H1 (cell line): ENCODE results near the gene ADAMTS15. TPM values are rescaled to one million over a fixed set of nuclear protein-coding genes. Genes with fewer than 3 reads are reported as not detected.

Source experiments
- CTCF ChIA-PET: fragments of 300-600 bp; sonication (Branson Sonifier 250); formaldehyde crosslinking; loops from one replicate; lab custom pipeline; 2021; ENCODE audit not compliant: partially characterized antibody; lab: Charles Lee
- POLR2A ChIA-PET: fragments of 300-600 bp; sonication (Branson Sonifier 250); formaldehyde crosslinking; loops from one replicate; lab custom pipeline; 2021; ENCODE audit warnings: inconsistent platforms; ENCODE audit not compliant: partially characterized antibody; lab: Charles Lee
- DNase-seq, 2 experiments: peaks; one replicate each; pipeline versions ENCODE4 v3.0.0 to v3.0.0-alpha.2; 2010 to 2022; ENCODE audit warnings: low spot score in 2 of 2, low read depth in 1 of 2, mixed read lengths in 1 of 2
- FAIRE-seq: peaks from 2 replicates; lab custom pipeline; 2011; peaks lifted over from hg19 to GRCh38; lab: Jason Lieb, UNC
- H2AFZ ChIP-seq: 2 replicates; pipeline ENCODE4 v1.8.1; 2012; ENCODE audit warnings: low read length, inconsistent platforms
- H2AK5ac ChIP-seq: 2 replicates; pipeline ENCODE4 v1.6.1; 2013; ENCODE audit warnings: low read depth, low read length
- H2BK120ac ChIP-seq: replicated peaks from 2 replicates; pipeline ENCODE3; 2013; ENCODE audit warnings: low read depth, low read length, inconsistent platforms
- H2BK12ac ChIP-seq: 2 replicates; pipeline ENCODE4 v1.6.1; 2013; ENCODE audit warnings: low read depth, low read length
- H2BK15ac ChIP-seq: 2 replicates; pipeline ENCODE4 v1.6.1; 2013; ENCODE audit warnings: low read length
- H2BK20ac ChIP-seq: 2 replicates; pipeline ENCODE4 v1.6.1; 2013; ENCODE audit warnings: low read length
- H2BK5ac ChIP-seq: 2 replicates; pipeline ENCODE4 v1.6.1; 2013; ENCODE audit warnings: low read depth, low read length
- H3K14ac ChIP-seq: 2 replicates; pipeline ENCODE4 v1.6.1; 2013; ENCODE audit warnings: inconsistent platforms; ENCODE audit not compliant: insufficient read length
- H3K18ac ChIP-seq: 2 replicates; pipeline ENCODE4 v1.6.1; 2013; ENCODE audit warnings: low read length; ENCODE audit errors: extremely low read depth
- H3K23ac ChIP-seq: 2 replicates; pipeline ENCODE4 v1.6.1; 2013; ENCODE audit warnings: inconsistent platforms; ENCODE audit not compliant: insufficient read length
- H3K23me2 ChIP-seq: 2 replicates; pipeline ENCODE4 v1.6.1; 2013; ENCODE audit warnings: low read depth, low read length
- H3K27ac ChIP-seq: 2 replicates; pipeline ENCODE4 v1.6.1; 2011; ENCODE audit warnings: low read depth, low read length, inconsistent platforms
- H3K27me3 ChIP-seq, 4 experiments: replicated peaks in 1 of 4; 1 replicate in 1 of 4; 2 replicates in 3 of 4; pipeline versions ENCODE4 v1.6.1 to v1.8.1; 2011 to 2013; ENCODE audit warnings: low read length in 3 of 4, mild to moderate bottlenecking in 3 of 4, inconsistent platforms in 2 of 4, mixed read lengths in 2 of 4, moderate library complexity in 1 of 4; ENCODE audit not compliant: control insufficient read depth in 3 of 4, insufficient read depth in 3 of 4; ENCODE audit errors: extremely low read depth in 1 of 4
- H3K36me3 ChIP-seq, 4 experiments: 2 replicates each; pipeline versions ENCODE4 v1.6.1 to v1.8.1; 2011 to 2013; ENCODE audit warnings: mild to moderate bottlenecking in 4 of 4, low read length in 3 of 4, moderate library complexity in 2 of 4, control low read depth in 1 of 4, inconsistent platforms in 1 of 4; ENCODE audit not compliant: insufficient read depth in 4 of 4, control insufficient read depth in 2 of 4
- H3K4ac ChIP-seq: replicated peaks from 2 replicates; pipeline ENCODE3; 2013; ENCODE audit warnings: low read length, low read depth, mixed read lengths, inconsistent platforms; ENCODE audit not compliant: insufficient read length
- H3K4me1 ChIP-seq, 4 experiments: replicated peaks in 1 of 4; 1 replicate in 1 of 4; 2 replicates in 3 of 4; pipeline versions ENCODE4 v1.6.1 to v1.8.1; 2011 to 2013; ENCODE audit warnings: low read length in 3 of 4, inconsistent platforms in 2 of 4, mixed read lengths in 1 of 4; ENCODE audit not compliant: insufficient read depth in 4 of 4, control insufficient read depth in 3 of 4
- H3K4me2 ChIP-seq, 2 experiments: 2 replicates each; pipeline versions ENCODE4 v1.6.1 to v1.8.1; 2011 to 2013; ENCODE audit warnings: low read depth in 2 of 2, low read length in 2 of 2, control low read depth in 1 of 2, inconsistent platforms in 1 of 2, mild to moderate bottlenecking in 1 of 2; ENCODE audit not compliant: insufficient read depth in 1 of 2
- H3K4me3 ChIP-seq, 4 experiments: fragments of 200-600, 300-600 bp in 1 of 4; sonication (generic), shearing (Covaris generic), sonication (Bioruptor Twin) in 1 of 4; 2 replicates each; pipeline versions ENCODE4 v1.5.1 to v1.8.1; 2011 to 2016; ENCODE audit warnings: low read length in 4 of 4, low read depth in 3 of 4, control low read depth in 2 of 4, inconsistent platforms in 2 of 4, mild to moderate bottlenecking in 2 of 4, mixed read lengths in 1 of 4, moderate library complexity in 1 of 4; ENCODE audit not compliant: insufficient read depth in 2 of 4; ENCODE audit errors: extremely low read depth in 1 of 4
- H3K56ac ChIP-seq: replicated peaks from 2 replicates; pipeline ENCODE3; 2013; ENCODE audit warnings: low read depth, mild to moderate bottlenecking, mixed read lengths, low read length, inconsistent platforms; ENCODE audit not compliant: insufficient read length
- H3K79me1 ChIP-seq: 2 replicates; pipeline ENCODE4 v1.6.1; 2013; ENCODE audit warnings: low read depth, low read length, control low read depth
- H3K79me2 ChIP-seq, 2 experiments: 2 replicates each; pipeline versions ENCODE4 v1.6.1 to v1.8.1; 2012 to 2013; ENCODE audit warnings: low read length in 2 of 2, mild to moderate bottlenecking in 2 of 2, inconsistent platforms in 1 of 2; ENCODE audit not compliant: insufficient read depth in 2 of 2, control insufficient read depth in 1 of 2
- H3K9ac ChIP-seq, 4 experiments: replicated peaks in 1 of 4; 1 replicate in 1 of 4; 2 replicates in 3 of 4; pipeline versions ENCODE4 v1.6.1 to v1.8.1; 2011 to 2013; ENCODE audit warnings: low read depth in 3 of 4, low read length in 3 of 4, control low read depth in 2 of 4, mild to moderate bottlenecking in 2 of 4, moderate library complexity in 2 of 4, inconsistent platforms in 1 of 4; ENCODE audit errors: extremely low read depth in 1 of 4
- H3K9me3 ChIP-seq, 2 experiments: 2 replicates each; pipeline versions ENCODE4 v1.6.1 to v1.8.1; 2012 to 2013; ENCODE audit warnings: mild to moderate bottlenecking in 2 of 2, moderate library complexity in 2 of 2, control low read depth in 1 of 2, inconsistent platforms in 1 of 2, low read depth in 1 of 2, low read length in 1 of 2, mixed read lengths in 1 of 2; ENCODE audit not compliant: insufficient read depth in 2 of 2
- H4K20me1 ChIP-seq, 2 experiments: replicated peaks in 1 of 2; 2 replicates each; pipeline versions ENCODE3 to v1.8.1; 2011 to 2013; ENCODE audit warnings: inconsistent platforms in 2 of 2, low read length in 2 of 2, mild to moderate bottlenecking in 1 of 2; ENCODE audit not compliant: insufficient read depth in 2 of 2, control insufficient read depth in 1 of 2
- H4K5ac ChIP-seq: 2 replicates; pipeline ENCODE4 v1.6.1; 2013; ENCODE audit warnings: low read length, low read depth, mixed read lengths, inconsistent platforms; ENCODE audit not compliant: insufficient read length
- H4K8ac ChIP-seq: 2 replicates; pipeline ENCODE4 v1.8.0; 2013; ENCODE audit warnings: mild to moderate bottlenecking, moderate library complexity, low read length, inconsistent platforms; ENCODE audit not compliant: insufficient read depth; ENCODE audit errors: extremely low read depth
- H4K91ac ChIP-seq: replicated peaks from 2 replicates; pipeline ENCODE3; 2013; ENCODE audit warnings: low read length, mixed read lengths, inconsistent platforms; ENCODE audit not compliant: insufficient read length
- CBX5 ChIP-seq: fragments of 300-800, 300-1000 bp; sonication (generic); IDR thresholded peaks from 2 replicates; pipeline ENCODE4 v1.7.1; 2016; ENCODE audit warnings: antibody characterized with exemption, low read length, low read depth
- CBX8 ChIP-seq: fragments of 300-800, 300-1000 bp; sonication (generic); IDR thresholded peaks from 2 replicates; pipeline ENCODE4 v1.7.1; 2016; ENCODE audit warnings: low read depth, low read length, borderline replicate concordance
- CHD1 ChIP-seq: IDR thresholded peaks from 2 replicates; pipeline ENCODE4 v1.6.1; 2012; ENCODE audit warnings: low read depth, low read length, improper control_type of control experiment
- GABPA ChIP-seq: IDR thresholded peaks from 2 replicates; pipeline ENCODE4 v1.6.1; 2011; ENCODE audit warnings: mild to moderate bottlenecking, low read length, moderate library complexity, borderline replicate concordance; ENCODE audit not compliant: insufficient read depth
- KDM5A ChIP-seq: fragments of 200-600 bp; IDR thresholded peaks from 2 replicates; pipeline ENCODE4 v1.7.1; 2012; ENCODE audit warnings: mild to moderate bottlenecking, low read length, inconsistent platforms, mixed read lengths
- MAFK ChIP-seq: IDR thresholded peaks from 2 replicates; pipeline ENCODE4 v1.6.1; 2012; ENCODE audit warnings: low read depth, mild to moderate bottlenecking, improper control_type of control experiment, low read length
- NANOG ChIP-seq: IDR thresholded peaks from 2 replicates; pipeline ENCODE4 v1.6.1; 2011; ENCODE audit warnings: low read length, low read depth, mild to moderate bottlenecking, inconsistent platforms; ENCODE audit not compliant: insufficient read depth, poor library complexity, severe bottlenecking
- POLR2AphosphoS5 ChIP-seq: IDR thresholded peaks from 2 replicates; pipeline ENCODE4 v1.6.1; 2011; ENCODE audit warnings: low read depth, low read length
- POU5F1 ChIP-seq: IDR thresholded peaks from 2 replicates; pipeline ENCODE4 v1.6.1; 2011; ENCODE audit warnings: low read depth, mild to moderate bottlenecking, low read length, moderate library complexity
- RBBP5 ChIP-seq: IDR thresholded peaks from 2 replicates; pipeline ENCODE4 v1.7.1; 2012; ENCODE audit warnings: low read depth, mild to moderate bottlenecking, inconsistent platforms, low read length, moderate library complexity, borderline replicate concordance
- SIRT6 ChIP-seq: IDR thresholded peaks from one replicate; pipeline ENCODE4 v1.7.1; 2012; ENCODE audit warnings: low read length, inconsistent platforms
- TAF1 ChIP-seq: IDR thresholded peaks from 2 replicates; pipeline ENCODE4 v1.6.1; 2011; ENCODE audit warnings: mild to moderate bottlenecking, low read depth, low read length
- WGBS, 2 experiments: shearing (Covaris generic) in 1 of 2; methylation state at CpG; one replicate each; pipeline versions ENCODE4 v1.1.6 to v1.1.7; 2013 to 2015; ENCODE audit warnings: low lambda C conversion rate in 2 of 2, mixed read lengths in 2 of 2, inconsistent platforms in 1 of 2, low coverage in 1 of 2, missing lambda C conversion rate in 1 of 2; ENCODE audit not compliant: insufficient replicate concordance in 2 of 2, insufficient coverage in 1 of 2, insufficient read length in 1 of 2; ENCODE audit errors: extremely low coverage in 1 of 2, missing lambda C conversion rate in 1 of 2; 5-methylcytosine and 5-hydroxymethylcytosine counted together
- polyA plus RNA-seq, 7 experiments: library from polyadenylated mRNA; depleted of rRNA in 3 of 7; stranded (reverse) in 5 of 7; unstranded in 2 of 7; fragments of >200 nt in 5 of 7; fragments of 200-250 nt in 2 of 7; gene quantifications; 1 replicate in 5 of 7; 2 replicates in 1 of 7; 4 replicates in 1 of 7; pipeline versions ENCODE4 v1.2.1 to v1.2.3, GENCODE V29; 2011 to 2013; ENCODE audit warnings: missing spikeins in 2 of 7, mixed read lengths in 2 of 7
- total RNA-seq: library from RNA; stranded (reverse); fragmentation: NEBNext Ultra II Directional; extraction: Animal tissue kit (Norgen Biotek cat#: 25700); gene quantifications from 2 replicates; pipeline ENCODE4 v1.2.1, GENCODE V29; 2021
- TF ChIP-seq, protein P1 (sequence below): IDR thresholded peaks from 2 replicates; pipeline ENCODE4 v1.6.1; 2012; ENCODE audit warnings: low read length, inconsistent platforms

The ADAMTS15 gene
- total and polyA plus RNA-seq, 2 of the 8 experiments (the other 6 are each of a cell fraction or from before 2014, with no cell fraction given) = 1.7 to 4.7 TPM

DNA sequence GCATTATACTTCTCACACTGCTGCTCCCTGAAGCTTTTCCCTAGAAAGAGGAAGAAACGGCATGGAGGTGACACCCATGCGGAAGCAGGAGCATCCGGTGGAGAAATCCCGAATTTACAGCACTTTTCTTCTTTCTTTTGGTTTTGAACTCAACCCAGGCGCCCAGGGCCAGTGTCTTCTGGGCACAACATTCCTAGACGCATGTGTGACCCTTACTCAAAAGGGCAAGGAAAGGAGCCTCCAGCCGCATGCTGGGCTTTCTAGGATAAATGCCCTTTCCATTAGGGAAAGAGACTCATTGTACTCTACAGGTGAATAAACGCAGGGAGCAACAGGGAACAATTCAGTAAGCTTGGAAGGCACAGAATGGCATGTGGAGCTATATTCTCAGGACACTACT lies 39.5 kb upstream of the ADAMTS15 start:
- H4K20me1 ChIP-seq = no peaks in the 10 kb centered on the region
- POLR2A ChIA-PET = interaction anchor here (0.7 to 1.7 kb wide), 3 partner anchors 13 to 39 kb away, joined by 3 to 5 read pairs (median 4); partner anchors contain the start of gene ADAMTS15
- H3K56ac ChIP-seq = no peak overlapping the region
- no peak overlapping the region for H4K5ac ChIP-seq
- 0 out of 8 replicates have a peak, but pooled peaks cover 0 to 3% (median 2%) of the 10 kb centered on the region in 4 experiments for H3K36me3 ChIP-seq
- H4K91ac ChIP-seq = no peak overlapping the region
- H3K27ac ChIP-seq = no peak overlapping the region
- CTCF ChIA-PET = interaction anchor here (1.0 to 1.6 kb wide), 3 partner anchors 8 to 22 kb away, joined by 3 to 6 read pairs (median 5); no protein-coding TSS in a partner anchor
- no peak overlapping the region for H3K14ac ChIP-seq
- no peak overlapping the region for H2BK15ac ChIP-seq
- no peak overlapping the region for H3K4ac ChIP-seq
- no peak overlapping the region; the same call in 1 of the 2 replicates for H2BK5ac ChIP-seq
- H3K27me3 ChIP-seq = no peaks in the 10 kb centered on the region
- no peak overlapping the region for H2BK120ac ChIP-seq
- DNase-seq (no peak), FAIRE-seq (no peak)
- no peak overlapping the region for H2AK5ac ChIP-seq
- no peak overlapping the region for H2BK20ac ChIP-seq
- H3K4me2 ChIP-seq = no peak overlapping the region
- no peak overlapping the region for H2AFZ ChIP-seq
- WGBS, 2 experiments = 93% methylated on average over 8 of the region's 8 CpGs; no CpG with 5 or more reads in 1 of the 2 experiments
- H3K9me3 ChIP-seq = no peaks in the 10 kb centered on the region
- H4K8ac ChIP-seq = no peak overlapping the region; the same call in 1 of the 2 replicates
- H2BK12ac ChIP-seq = peak overlapping the region; percentile 1; the same call in 1 of the 2 replicates
- H3K4me3 ChIP-seq = no peak overlapping the region
- no peak overlapping the region for H3K23ac ChIP-seq
- no peak overlapping the region for H3K9ac ChIP-seq
- H3K79me1 ChIP-seq = no peaks in the 10 kb centered on the region
- no peaks in the 10 kb centered on the region for H3K79me2 ChIP-seq
- H3K23me2 ChIP-seq = no peaks in the 10 kb centered on the region
- peaks cover 0 to 11% (median 2%) of the 10 kb centered on the region in 4 experiments; a peak in 6 of 7 replicates for H3K4me1 ChIP-seq
- no peak overlapping the region for H3K18ac ChIP-seq
- TF ChIP-seq KDM5A (no peak), NANOG (no peak), CBX8 (no peak), TAF1 (no peak), SIRT6 (no peak), POU5F1 (no peak), CBX5 (no peak), CHD1 (no peak), GABPA (no peak), RBBP5 (no peak), MAFK (no peak), POLR2AphosphoS5 (no peak)
- TF ChIP-seq, protein P1, sequence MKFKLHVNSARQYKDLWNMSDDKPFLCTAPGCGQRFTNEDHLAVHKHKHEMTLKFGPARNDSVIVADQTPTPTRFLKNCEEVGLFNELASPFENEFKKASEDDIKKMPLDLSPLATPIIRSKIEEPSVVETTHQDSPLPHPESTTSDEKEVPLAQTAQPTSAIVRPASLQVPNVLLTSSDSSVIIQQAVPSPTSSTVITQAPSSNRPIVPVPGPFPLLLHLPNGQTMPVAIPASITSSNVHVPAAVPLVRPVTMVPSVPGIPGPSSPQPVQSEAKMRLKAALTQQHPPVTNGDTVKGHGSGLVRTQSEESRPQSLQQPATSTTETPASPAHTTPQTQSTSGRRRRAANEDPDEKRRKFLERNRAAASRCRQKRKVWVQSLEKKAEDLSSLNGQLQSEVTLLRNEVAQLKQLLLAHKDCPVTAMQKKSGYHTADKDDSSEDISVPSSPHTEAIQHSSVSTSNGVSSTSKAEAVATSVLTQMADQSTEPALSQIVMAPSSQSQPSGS = no peak
